Gastroesophageal sphincter (tissue), 3 donors: ENCODE measurements around the gene CD300LG.

ENCODE experiments used
- CTCF ChIP-seq, 4 experiments: fragments of 200-600 bp in 2 of 4; fragments of 450-650 bp in 2 of 4; sonication (generic) in 1 of 4; IDR thresholded peaks; one replicate each; pipeline ENCODE4 v1.5.1; 2017 to 2019; ENCODE audit warnings: antibody characterized with exemption in 4 of 4, mild to moderate bottlenecking in 2 of 4, moderate library complexity in 2 of 4
- EP300 ChIP-seq: sonication (generic); formaldehyde crosslinking; IDR thresholded peaks from one replicate; pipeline ENCODE4 v1.6.1; 2017; ENCODE audit warnings: antibody characterized with exemption, mild to moderate bottlenecking
- POLR2A ChIP-seq, 2 donors: fragments of 450-650 bp; IDR thresholded peaks; one replicate each; pipeline ENCODE4 v1.6.1; 2017; ENCODE audit warnings: antibody characterized with exemption in 2 of 2, mild to moderate bottlenecking in 2 of 2, moderate library complexity in 1 of 2

- TF ChIP-seq CTCF (IDR thresholded peaks at IDR 0.05) (no peak), POLR2A (IDR thresholded peaks at IDR 0.05) (no peak), EP300 (no peak)
Measured at GRCh38 chr17:43816336-43817320, 30.3 kb upstream of the CD300LG start.
